Suprapubic skin (tissue), 4 donors: ENCODE results near the gene ZNRD2.

Source experiments
- CTCF ChIP-seq, 2 donors: fragments of 200-600 bp in 1 of 2; fragments of 450-650 bp in 1 of 2; sonication (generic) in 1 of 2; IDR thresholded peaks; one replicate each; pipeline ENCODE4 v1.5.1; 2016 to 2019; ENCODE audit warnings: antibody characterized with exemption in 2 of 2, mild to moderate bottlenecking in 1 of 2, moderate library complexity in 1 of 2
- EP300 ChIP-seq: sonication (generic); formaldehyde crosslinking; IDR thresholded peaks from one replicate; pipeline ENCODE4 v1.6.1; 2017; ENCODE audit warnings: antibody characterized with exemption
- POLR2A ChIP-seq, 2 donors: fragments of 450-650 bp; IDR thresholded peaks; one replicate each; pipeline ENCODE4 v1.6.1; 2017; ENCODE audit warnings: antibody characterized with exemption in 2 of 2, mild to moderate bottlenecking in 2 of 2, moderate library complexity in 2 of 2
- POLR2AphosphoS5 ChIP-seq, 3 donors: sonication (generic); formaldehyde crosslinking; IDR thresholded peaks; one replicate each; pipeline ENCODE4 v1.6.1; 2017; ENCODE audit warnings: antibody characterized with exemption in 3 of 3

GRCh38 chr11:65596520-65596919 lies 26.2 kb downstream of the ZNRD2 start:
- TF ChIP-seq CTCF (IDR thresholded peaks at IDR 0.05) = no peak
- no peak for TF ChIP-seq POLR2A (IDR thresholded peaks at IDR 0.05)
- TF ChIP-seq POLR2AphosphoS5 (IDR thresholded peaks at IDR 0.05) = no peak
- TF ChIP-seq EP300 = no peak
